ENCODE data around the gene DDI2. TPM values are rescaled to one million over a fixed set of nuclear protein-coding genes. Genes with fewer than 3 reads are reported as not detected.
A peak's percentile ranks its signal among the peaks of the same experiment; 100 is the strongest.

The DDI2 gene
- polyA plus RNA-seq, 1 experiment = 6.4 TPM

GRCh38 chr1:15583016-15583706 lies 34.1 kb upstream of the DDI2 start:
- ChIA-PET POLR2A (interaction anchor here (0.6 kb wide), 1 partner anchor 13 kb away, joined by 32 read pairs; no protein-coding TSS in a partner anchor), CTCF (interaction anchor here (1.6 kb wide), 1 partner anchor 10 kb away, joined by 4 read pairs; no protein-coding TSS in a partner anchor)
- Histone ChIP-seq H3K4me3 (ENCODE audit: low read depth, low read length) (no peak overlapping the region), H3K27me3 (ENCODE audit: control insufficient read depth, insufficient read depth, low read length) (no peaks in the 10 kb centered on the region), H3K36me3 (ENCODE audit: control insufficient read depth, insufficient read depth, low read length) (no peaks in the 10 kb centered on the region)
- TF ChIP-seq CTCF (IDR thresholded peaks at IDR 0.05; ENCODE audit: insufficient read depth, low read depth, low read length) = no peak
- no peak for DNase-seq (ENCODE audit: low read depth)

GRCh38 chr1:15584489-15585363 lies 32.5 kb upstream of the DDI2 start, which contains the start of gene AGMAT:
Gene AGMAT, minus strand, starts transcription at chr1:15585051. Its CDS starts 84 bp downstream, at chr1:15584967.
- no peaks in the 10 kb centered on the region for H3K36me3 ChIP-seq (ENCODE audit: control insufficient read depth, insufficient read depth, low read length)
- peak within 1 kb of the TSS; percentile 40 for H3K4me3 ChIP-seq (ENCODE audit: low read depth, low read length)
- ChIA-PET POLR2A (no interaction called here), CTCF (interaction anchor here (0.7 to 1.6 kb wide), 2 partner anchors 11 to 12 kb away, joined by 3 to 4 read pairs; no protein-coding TSS in a partner anchor)
- DNase-seq (ENCODE audit: low read depth) = no peak
- no peaks in the 10 kb centered on the region for H3K27me3 ChIP-seq (ENCODE audit: control insufficient read depth, insufficient read depth, low read length)
- TF ChIP-seq CTCF (IDR thresholded peaks at IDR 0.05; ENCODE audit: insufficient read depth, low read depth, low read length) = peak; percentile 49

GRCh38 chr1:15592285-15592684 lies 25.0 kb upstream of the DDI2 start:
- no peak for DNase-seq (ENCODE audit: low read depth)
- CTCF ChIA-PET = interaction anchor here (9.7 kb wide), 1 partner anchor 147 kb away, joined by 104 read pairs; the partner anchor contains the start of genes SLC25A34 and TMEM82
- TF ChIP-seq CTCF (IDR thresholded peaks at IDR 0.05; ENCODE audit: insufficient read depth, low read depth, low read length) = no peak
- POLR2A ChIA-PET = no interaction called here
- Histone ChIP-seq H3K36me3 (ENCODE audit: control insufficient read depth, insufficient read depth, low read length) (no peaks in the 10 kb centered on the region), H3K27me3 (ENCODE audit: control insufficient read depth, insufficient read depth, low read length) (peaks cover 3% of the 10 kb centered on the region; the same call in 1 of the 2 replicates), H3K4me3 (ENCODE audit: low read depth, low read length) (no peak overlapping the region)

DNA sequence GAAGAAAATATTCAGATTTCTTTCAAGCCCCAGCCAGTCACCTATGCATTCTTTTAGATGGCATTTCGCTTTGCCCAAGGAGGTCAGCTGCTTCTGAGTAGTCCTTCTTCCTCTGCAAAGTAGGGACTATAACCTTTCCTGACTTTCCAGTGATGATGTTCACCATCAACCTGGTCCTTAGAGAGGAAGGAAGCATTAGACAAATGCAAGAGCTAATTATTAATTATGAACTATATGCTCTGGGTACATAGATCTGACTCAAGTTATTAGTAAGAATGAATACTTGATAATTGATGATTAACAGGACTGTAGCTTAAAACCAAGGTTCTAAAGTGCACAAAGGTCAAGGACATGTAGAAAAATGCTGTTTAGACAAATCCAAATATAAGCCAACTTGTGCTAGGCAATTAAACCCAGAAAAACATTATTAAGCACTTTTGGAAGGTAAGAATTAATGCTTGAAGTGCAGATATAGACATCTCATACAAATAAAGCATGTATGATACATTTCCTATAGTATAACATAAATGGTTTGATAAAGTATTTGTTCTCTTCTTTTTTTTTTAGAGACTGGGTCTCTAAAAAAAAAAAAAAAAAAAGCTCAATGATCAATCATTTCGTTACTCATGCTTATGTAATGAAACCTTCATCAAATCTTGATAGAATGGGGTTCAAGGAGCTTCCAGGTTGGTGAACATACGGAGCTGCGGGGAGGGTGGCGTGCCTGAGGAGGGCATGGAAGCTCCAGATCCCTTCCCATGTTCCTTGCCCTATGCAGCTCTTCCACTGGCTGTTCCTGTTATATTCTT lies 21.2 kb upstream of the DDI2 start:
- POLR2A ChIA-PET = interaction anchor here (0.7 kb wide), 1 partner anchor 13 kb away, joined by 32 read pairs; no protein-coding TSS in a partner anchor
- no peaks in the 10 kb centered on the region for H3K36me3 ChIP-seq (ENCODE audit: control insufficient read depth, insufficient read depth, low read length)

More for the DNA sequence above, 21.2 kb upstream of the DDI2 start:
- H3K4me3 ChIP-seq (ENCODE audit: low read depth, low read length) = no peak overlapping the region
- peaks cover 3% of the 10 kb centered on the region for H3K27me3 ChIP-seq (ENCODE audit: control insufficient read depth, insufficient read depth, low read length)
- CTCF ChIA-PET = interaction anchor here (0.6 to 9.7 kb wide), 4 partner anchors 11 to 245 kb away, joined by 3 to 104 read pairs (median 3); partner anchors contain the start of genes SLC25A34 and TMEM82
- no peak for TF ChIP-seq CTCF (IDR thresholded peaks at IDR 0.05; ENCODE audit: insufficient read depth, low read depth, low read length)
- no peak for DNase-seq (ENCODE audit: low read depth)

Data from BJ (cell line).